ENCODE measurements around the gene LGR4. TPM values are rescaled to one million over a fixed set of nuclear protein-coding genes. Genes with fewer than 3 reads are reported as not detected.

Gene LGR4
- total and polyA plus RNA-seq, 2 of the 4 experiments (the other 2 are of a cell fraction), result 2.9 to 6.8 TPM

- no peak for TF ChIP-seq ELK1 (IDR thresholded peaks at IDR 0.05; ENCODE audit: borderline replicate concordance, low read depth, low read length)
These were observed 76.9 kb downstream of the LGR4 start (continued) for GRCh38 chr11:27395556-27396258.

GRCh38 chr11:27394781-27395228 is 77.8 kb downstream of the LGR4 start:
- CTCF ChIA-PET, result interaction anchor here (0.6 kb wide), 1 partner anchor 18 kb away, joined by 3 read pairs; no protein-coding TSS in a partner anchor
- intact Hi-C loops (cut with micrococcal nuclease), result loop anchor here (5.0 to 10.0 kb wide), 3 partner anchors 42 to 420 kb away; partner anchors contain the start of gene LGR4
- H3K4me3 ChIP-seq (ENCODE audit: insufficient read depth, low read depth, low read length), result no peak overlapping the region
- no peak for ATAC-seq (ENCODE audit: low read depth)
- DNase-seq, result no peak
- peak overlapping the region; percentile 11; the same call in 1 of the 2 replicates for H3K18ac ChIP-seq (ENCODE audit: low read depth, low read length)
- H2BK20ac ChIP-seq (ENCODE audit: low read depth, low read length), result peak overlapping the region; percentile 68
- no peak overlapping the region for H3K9ac ChIP-seq (ENCODE audit: low read depth, low read length)
- no peaks in the 10 kb centered on the region for H3K27me3 ChIP-seq (ENCODE audit: control insufficient read depth, insufficient read depth, low read length)
- H3K56ac ChIP-seq (ENCODE audit: extremely low read depth, insufficient read depth, low read length), result 0 out of 2 replicates have a peak overlapping the region, but pooled peaks have one; percentile 17
- peaks cover 13% of the 10 kb centered on the region for H3K9me1 ChIP-seq (ENCODE audit: insufficient read depth, low read length)
- POLR2A ChIA-PET (ENCODE audit: unreplicated experiment), result no interaction called here
- in situ Hi-C loops (cut with MboI; ENCODE audit: low sequenced_read_pairs), result no loop called here
- H3K27ac ChIP-seq (ENCODE audit: insufficient read depth, low read length), result 0 out of 2 replicates have a peak overlapping the region, but pooled peaks have one; percentile 16
- peak overlapping the region; percentile 44; the same call in 1 of the 2 replicates for H3K23ac ChIP-seq (ENCODE audit: low read depth, low read length)
- H4K5ac ChIP-seq (ENCODE audit: low read depth, low read length), result peak overlapping the region; percentile 74
- no peaks in the 10 kb centered on the region for H3K9me3 ChIP-seq (ENCODE audit: control insufficient read depth, insufficient read depth, low read length)
- H3K36me3 ChIP-seq (ENCODE audit: control insufficient read depth, insufficient read depth, low read length), result no peaks in the 10 kb centered on the region
- dilution Hi-C loops (cut with HindIII; ENCODE audit: low sequenced_read_pairs, unreplicated experiment), result no loop called here
- no peak overlapping the region; the same call in 1 of the 2 replicates for H3K4me2 ChIP-seq (ENCODE audit: low read depth, low read length)
- H4K8ac ChIP-seq (ENCODE audit: low read depth in 2 of 2, low read length in 2 of 2), result peak overlapping the region in 1 of 2 experiments; percentile 8; a peak in 1 of 4 replicates
- TF ChIP-seq CEBPB (IDR thresholded peaks at IDR 0.05; ENCODE audit: low read depth, low read length) (no peak), FOS (IDR thresholded peaks at IDR 0.05; ENCODE audit: low read depth, low read length) (no peak)
- H2AK5ac ChIP-seq (ENCODE audit: low read depth, low read length), result peak overlapping the region; percentile 54; the same call in 1 of the 2 replicates
- peak overlapping the region; percentile 14 for H4K91ac ChIP-seq (ENCODE audit: insufficient read depth, low read depth, low read length)
- peak overlapping the region; percentile 4; the same call in 1 of the 3 replicates for H2BK15ac ChIP-seq (ENCODE audit: low read depth, low read length)
- no peak overlapping the region for H2AFZ ChIP-seq (replicated peaks; ENCODE audit: low read length, poor library complexity)
- no peak overlapping the region for H2AK9ac ChIP-seq (replicated peaks; ENCODE audit: low read depth, low read length, poor library complexity)
- H4K20me1 ChIP-seq (ENCODE audit: insufficient read depth, low read length), result peaks cover 3% of the 10 kb centered on the region; the same call in 1 of the 2 replicates
- WGBS, 2 experiments (ENCODE audit: extremely low coverage in 2 of 2, insufficient read length in 1 of 2), result 79% methylated on average over 3 of the region's 4 CpGs; no CpG with 5 or more reads in 1 of the 2 experiments
- H2BK5ac ChIP-seq (ENCODE audit: low read depth, low read length, poor library complexity, severe bottlenecking), result peak overlapping the region; percentile 75
- no TSS peak for BruUV-seq (replicated peaks)
- H3K4ac ChIP-seq (ENCODE audit: low read depth, low read length), result peak overlapping the region; percentile 64
- peaks cover 19% of the 10 kb centered on the region for H3K4me1 ChIP-seq (ENCODE audit: control insufficient read depth, insufficient read depth, low read length)
- peak overlapping the region; percentile 22; the same call in 1 of the 2 replicates for H3K14ac ChIP-seq (replicated peaks; ENCODE audit: low read depth, low read length)
- peak overlapping the region; percentile 74 for H2BK120ac ChIP-seq (ENCODE audit: low read depth, low read length)
- peaks cover 0 to 4% of the 10 kb centered on the region in 2 experiments; a peak in 1 of 4 replicates for H3K79me1 ChIP-seq (ENCODE audit: low read depth in 1 of 2, low read length in 2 of 2)

Data from IMR-90 (cell line).